Vagina (tissue), 2 donors: ENCODE data around the gene RFC4. TPM values are rescaled to one million over a fixed set of nuclear protein-coding genes. Genes with fewer than 3 reads are reported as not detected.

ENCODE experiments used
- DNase-seq, 2 donors: peaks; one replicate each; pipeline ENCODE4 v3.0.0-alpha.2; 2017; ENCODE audit errors: extremely low spot score in 2 of 2
- H3K27ac ChIP-seq: fragments of 200-600 bp; sonication (generic); one replicate; pipeline ENCODE4 v1.5.1; 2019
- H3K27me3 ChIP-seq: fragments of 200-600 bp; sonication (generic); one replicate; pipeline ENCODE4 v1.5.1; 2019
- H3K36me3 ChIP-seq, 2 donors: fragments of 200-600 bp; sonication (generic); one replicate each; pipeline ENCODE4 v1.5.1; 2017 to 2019
- H3K4me1 ChIP-seq: fragments of 200-600 bp; sonication (generic); one replicate; pipeline ENCODE4 v1.5.1; 2019
- H3K4me3 ChIP-seq, 2 donors: fragments of 200-600 bp; sonication (generic); 1 replicate in 1 of 2; 2 replicates in 1 of 2; pipeline ENCODE4 v1.5.1; 2016 to 2019
- H3K9me3 ChIP-seq: fragments of 200-600 bp; sonication (generic); one replicate; pipeline ENCODE4 v1.5.1; 2019
- POLR2A ChIP-seq, 2 donors: fragments of 450-650 bp; IDR thresholded peaks; one replicate each; pipeline ENCODE4 v1.6.1; 2017; ENCODE audit warnings: antibody characterized with exemption in 2 of 2, mild to moderate bottlenecking in 2 of 2, moderate library complexity in 2 of 2
- POLR2AphosphoS5 ChIP-seq, 2 donors: sonication (generic); formaldehyde crosslinking; IDR thresholded peaks; one replicate each; pipeline ENCODE4 v1.9.0; 2017; ENCODE audit warnings: antibody characterized with exemption in 2 of 2, mild to moderate bottlenecking in 2 of 2, low read depth in 1 of 2; ENCODE audit not compliant: insufficient read depth in 1 of 2
- intact Hi-C: fragments of 100-400 bp; cut with DNase I; formaldehyde crosslinking; loops from one replicate; pipeline ENCODE4 v1.15.1; 2023
- total RNA-seq: library from RNA; depleted of rRNA; stranded (reverse); fragments of >200 nt; gene quantifications from one replicate; pipeline ENCODE4 v1.2.3, GENCODE V29; 2016
- TF ChIP-seq, protein P1 (sequence below), 3 experiments: fragments of 450-650 bp in 2 of 3; fragments of 200-600 bp in 1 of 3; sonication (generic) in 1 of 3; IDR thresholded peaks; one replicate each; pipeline ENCODE4 v1.5.1; 2017 to 2019; ENCODE audit warnings: antibody characterized with exemption in 3 of 3, mild to moderate bottlenecking in 2 of 3, moderate library complexity in 2 of 3

The RFC4 gene
- total RNA-seq, 1 donor from 2014 or later = 8.3 TPM

DNA sequence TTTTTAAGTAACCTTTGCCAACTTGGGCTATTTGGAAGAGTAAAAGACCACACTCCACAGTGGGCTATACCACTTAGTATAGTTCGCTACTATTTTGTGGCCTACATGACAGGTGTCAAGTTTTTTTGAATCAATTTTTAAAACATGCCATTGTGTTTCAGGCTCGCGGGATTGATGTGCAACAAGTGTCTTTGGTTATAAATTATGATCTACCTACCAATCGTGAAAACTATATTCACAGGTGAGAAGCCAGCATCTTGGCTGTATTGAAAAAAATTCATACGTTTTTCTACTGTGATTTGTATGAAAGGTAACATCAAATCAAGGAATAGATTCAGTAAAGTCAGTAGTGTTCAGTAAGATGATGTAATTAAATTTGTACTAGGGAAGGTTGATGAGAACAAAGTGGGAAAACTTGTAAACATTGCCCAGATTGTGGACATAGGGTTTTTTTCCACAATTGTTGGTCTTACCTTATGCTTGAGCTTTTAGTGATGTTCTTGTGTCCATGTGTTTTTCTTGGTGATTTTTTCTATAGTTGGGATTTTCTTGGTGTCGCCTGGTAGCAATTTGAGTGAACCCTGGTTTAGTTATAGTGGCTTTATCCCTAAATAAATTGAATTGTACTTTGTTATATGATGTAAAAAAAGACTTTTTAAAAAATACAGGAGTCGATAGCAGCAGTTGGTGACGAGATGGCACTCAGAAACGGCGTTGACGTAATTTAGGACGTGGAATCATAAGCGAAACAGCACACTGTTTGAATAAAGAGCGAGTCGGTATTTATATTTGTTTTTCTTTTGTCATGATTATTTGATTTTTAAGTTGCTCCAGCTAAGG, 18.4 kb downstream of the RFC4 start:
- Histone ChIP-seq H3K27ac (no peak overlapping the region), H3K4me3 (no peak overlapping the region), H3K36me3 (peaks cover 0 to 70% of the 10 kb centered on the region in 2 donors), H3K27me3 (no peaks in the 10 kb centered on the region), H3K9me3 (no peaks in the 10 kb centered on the region), H3K4me1 (peaks cover 45% of the 10 kb centered on the region)
- intact Hi-C loops = no loop called here
- TF ChIP-seq POLR2AphosphoS5 (IDR thresholded peaks at IDR 0.05; ENCODE audit: insufficient read depth in 1 of 2, low read depth in 1 of 2) (no peak), POLR2A (IDR thresholded peaks at IDR 0.05) (no peak)
- TF ChIP-seq, protein P1, sequence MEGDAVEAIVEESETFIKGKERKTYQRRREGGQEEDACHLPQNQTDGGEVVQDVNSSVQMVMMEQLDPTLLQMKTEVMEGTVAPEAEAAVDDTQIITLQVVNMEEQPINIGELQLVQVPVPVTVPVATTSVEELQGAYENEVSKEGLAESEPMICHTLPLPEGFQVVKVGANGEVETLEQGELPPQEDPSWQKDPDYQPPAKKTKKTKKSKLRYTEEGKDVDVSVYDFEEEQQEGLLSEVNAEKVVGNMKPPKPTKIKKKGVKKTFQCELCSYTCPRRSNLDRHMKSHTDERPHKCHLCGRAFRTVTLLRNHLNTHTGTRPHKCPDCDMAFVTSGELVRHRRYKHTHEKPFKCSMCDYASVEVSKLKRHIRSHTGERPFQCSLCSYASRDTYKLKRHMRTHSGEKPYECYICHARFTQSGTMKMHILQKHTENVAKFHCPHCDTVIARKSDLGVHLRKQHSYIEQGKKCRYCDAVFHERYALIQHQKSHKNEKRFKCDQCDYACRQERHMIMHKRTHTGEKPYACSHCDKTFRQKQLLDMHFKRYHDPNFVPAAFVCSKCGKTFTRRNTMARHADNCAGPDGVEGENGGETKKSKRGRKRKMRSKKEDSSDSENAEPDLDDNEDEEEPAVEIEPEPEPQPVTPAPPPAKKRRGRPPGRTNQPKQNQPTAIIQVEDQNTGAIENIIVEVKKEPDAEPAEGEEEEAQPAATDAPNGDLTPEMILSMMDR (IDR thresholded peaks at IDR 0.05) = no peak
- DNase-seq = no peak

DNA sequence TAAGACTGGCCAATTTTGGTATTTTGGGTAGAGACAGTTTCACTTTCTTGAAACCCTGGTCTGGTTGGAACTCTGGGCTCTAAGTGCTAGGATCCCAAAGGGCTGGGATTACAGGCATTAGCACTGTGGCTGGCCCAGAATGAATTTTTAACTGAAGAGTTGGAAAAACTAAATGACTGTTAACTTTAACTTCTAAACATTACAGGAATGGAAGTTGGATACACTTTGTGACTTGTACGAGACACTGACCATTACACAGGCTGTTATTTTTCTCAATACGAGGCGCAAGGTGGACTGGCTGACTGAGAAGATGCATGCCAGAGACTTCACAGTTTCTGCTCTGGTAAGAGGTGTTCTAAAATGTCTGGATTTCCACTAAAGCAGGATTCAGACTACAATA, 19.4 kb downstream of the RFC4 start:
- TF ChIP-seq POLR2AphosphoS5 (IDR thresholded peaks at IDR 0.05; ENCODE audit: insufficient read depth in 1 of 2, low read depth in 1 of 2) = no peak
- TF ChIP-seq, protein P1 (IDR thresholded peaks at IDR 0.05) = no peak
- TF ChIP-seq POLR2A (IDR thresholded peaks at IDR 0.05) = no peak
- no peak overlapping the region for H3K27ac ChIP-seq
- peaks cover 51% of the 10 kb centered on the region for H3K4me1 ChIP-seq
- no peak for DNase-seq
- H3K27me3 ChIP-seq = no peaks in the 10 kb centered on the region
- H3K36me3 ChIP-seq = peaks cover 0 to 66% of the 10 kb centered on the region in 2 donors
- no peaks in the 10 kb centered on the region for H3K9me3 ChIP-seq
- H3K4me3 ChIP-seq = peak overlapping the region in 1 of 2 donors; percentile 11
- intact Hi-C loops = no loop called here

DNA sequence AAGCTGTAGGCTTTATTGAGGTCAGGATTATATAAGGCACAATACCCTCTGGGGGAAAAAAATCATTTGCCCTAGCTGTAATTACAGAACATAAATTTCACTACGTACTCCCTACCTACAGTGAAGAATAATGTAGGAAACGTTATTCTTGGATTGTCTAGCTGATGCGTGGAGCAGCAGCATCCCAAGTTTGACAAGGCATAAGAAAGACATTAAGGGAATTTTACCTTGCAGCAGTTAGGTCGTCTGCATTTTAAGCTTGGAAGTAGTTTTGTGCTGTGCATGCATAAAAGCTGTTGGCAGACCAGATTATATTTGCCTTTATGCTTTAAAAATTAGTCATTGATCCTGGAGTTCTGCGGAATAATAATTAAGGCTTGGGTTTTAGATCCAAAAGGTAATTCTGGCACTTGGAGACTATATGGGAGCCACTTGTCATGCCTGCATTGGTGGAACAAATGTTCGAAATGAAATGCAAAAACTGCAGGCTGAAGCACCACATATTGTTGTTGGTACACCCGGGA, 20.7 kb downstream of the RFC4 start:
- Histone ChIP-seq H3K36me3 (peaks cover 0 to 60% of the 10 kb centered on the region in 2 donors), H3K9me3 (no peaks in the 10 kb centered on the region), H3K4me3 (peak overlapping the region; percentile 60 to 76), H3K4me1 (peaks cover 51% of the 10 kb centered on the region), H3K27me3 (no peaks in the 10 kb centered on the region), H3K27ac (no peak overlapping the region)
- intact Hi-C loops = no loop called here
- TF ChIP-seq POLR2A (IDR thresholded peaks at IDR 0.05) = no peak
- DNase-seq = no peak

DNA sequence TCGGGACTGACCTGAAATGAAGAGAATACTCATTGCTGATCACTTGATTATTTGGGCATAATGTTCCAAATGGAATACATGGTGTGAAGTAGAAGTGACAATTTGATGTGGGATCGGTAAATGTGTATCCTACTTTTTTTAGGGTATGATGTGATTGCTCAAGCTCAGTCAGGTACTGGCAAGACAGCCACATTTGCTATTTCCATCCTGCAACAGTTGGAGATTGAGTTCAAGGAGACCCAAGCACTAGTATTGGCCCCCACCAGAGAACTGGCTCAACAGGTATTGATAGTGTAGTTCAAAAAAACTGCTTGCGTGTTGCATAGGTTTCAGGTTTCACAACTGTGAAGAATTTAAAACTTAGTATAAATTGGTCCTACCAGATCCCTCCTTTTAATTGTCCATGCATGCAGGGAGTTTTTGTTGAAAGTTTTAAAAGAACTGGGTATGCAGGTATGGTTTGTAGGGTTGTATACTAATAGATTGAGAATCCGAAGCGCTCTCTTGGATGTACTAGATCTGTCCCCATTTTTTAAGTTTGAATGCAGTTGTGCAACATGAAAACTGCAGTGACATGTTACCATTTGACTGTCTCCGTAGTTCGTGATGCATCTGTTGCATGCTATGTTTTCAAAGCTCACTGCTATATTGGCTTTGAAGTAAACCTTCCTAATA, 21.3 kb downstream of the RFC4 start:
- H3K36me3 ChIP-seq = peaks cover 0 to 54% of the 10 kb centered on the region in 2 donors
- intact Hi-C loops = loop anchor here (5.0 kb wide), 1 partner anchor 848 kb away; the partner anchor contains the start of gene TRA2B
- H3K27ac ChIP-seq = peak overlapping the region; percentile 99
- H3K4me1 ChIP-seq = peaks cover 51% of the 10 kb centered on the region
- no peak for TF ChIP-seq POLR2AphosphoS5 (IDR thresholded peaks at IDR 0.05; ENCODE audit: insufficient read depth in 1 of 2, low read depth in 1 of 2)
- no peak for TF ChIP-seq POLR2A (IDR thresholded peaks at IDR 0.05)
- TF ChIP-seq, protein P1 (IDR thresholded peaks at IDR 0.05) = no peak
- no peak for DNase-seq
- no peaks in the 10 kb centered on the region for H3K27me3 ChIP-seq
- peak overlapping the region; percentile 60 to 76 for H3K4me3 ChIP-seq
- no peaks in the 10 kb centered on the region for H3K9me3 ChIP-seq

- H3K27me3 ChIP-seq = no peaks in the 10 kb centered on the region
- H3K36me3 ChIP-seq = peaks cover 0 to 43% of the 10 kb centered on the region in 2 donors
- intact Hi-C loops = loop anchor here (5.0 kb wide), 1 partner anchor 847 kb away; the partner anchor contains the start of gene TRA2B
Measured at GRCh38 chr3:186783731-186784515, 22.4 kb downstream of the RFC4 start.

More at GRCh38 chr3:186783731-186784515, 22.4 kb downstream of the RFC4 start:
- TF ChIP-seq POLR2A (IDR thresholded peaks at IDR 0.05) (peak in 1 of 2 donors; percentile 88), POLR2AphosphoS5 (IDR thresholded peaks at IDR 0.05; ENCODE audit: insufficient read depth in 1 of 2, low read depth in 1 of 2) (peak; percentile 63 to 97)
- TF ChIP-seq, protein P1 (IDR thresholded peaks at IDR 0.05) = no peak
- peak overlapping the region; percentile 99 for H3K27ac ChIP-seq
- H3K4me1 ChIP-seq = peaks cover 47% of the 10 kb centered on the region
- H3K4me3 ChIP-seq = peak overlapping the region; percentile 60 to 76
- H3K9me3 ChIP-seq = no peaks in the 10 kb centered on the region
- peak in 1 of 2 donors; percentile 91 for DNase-seq
